Urinary bladder (tissue), 4 donors: Measurements from ENCODE around the gene CNOT6. TPM values are rescaled to one million over a fixed set of nuclear protein-coding genes. Genes with fewer than 3 reads are reported as not detected.
A peak's percentile ranks its signal among the peaks of the same experiment; 100 is the strongest.
"Not testable (repeated sequence)": the region's sequence is repeated elsewhere in the genome, so short reads cannot be mapped to it uniquely, and the experiment has no call there.

Experiments used
- DNase-seq: peaks from one replicate; pipeline ENCODE4 v3.0.0-alpha.2; 2015; ENCODE audit errors: extremely low spot score
- H3K27ac ChIP-seq: one replicate; pipeline ENCODE4 v1.5.1; 2013; ENCODE audit warnings: low read depth, mild to moderate bottlenecking, moderate library complexity
- H3K36me3 ChIP-seq: one replicate; pipeline ENCODE4 v1.6.1; 2013; ENCODE audit warnings: mild to moderate bottlenecking, moderate library complexity; ENCODE audit not compliant: insufficient read depth
- H3K4me1 ChIP-seq: one replicate; pipeline ENCODE4 v1.6.1; 2013; ENCODE audit warnings: mild to moderate bottlenecking, moderate library complexity; ENCODE audit not compliant: insufficient read depth
- H3K4me3 ChIP-seq: one replicate; pipeline ENCODE4 v1.5.1; 2013; ENCODE audit warnings: low read depth, low read length
- WGBS: extraction: QIAGEN DNeasy Blood & Tissue Kit; methylation state at CpG from one replicate; pipeline ENCODE4 v1.1.7; 2013; 5-methylcytosine and 5-hydroxymethylcytosine counted together
- polyA plus RNA-seq: library from polyadenylated mRNA; stranded (reverse); fragments of 200-250 nt; gene quantifications from one replicate; pipeline ENCODE4 v1.2.3, GENCODE V29; 2013
- total RNA-seq: library from RNA; depleted of rRNA; stranded (reverse); fragments of >200 nt; gene quantifications from one replicate; pipeline ENCODE4 v1.2.3, GENCODE V29; 2014
- donor health status: healthy with polysubstance abuse.
- donor health status: healthy.

CNOT6 gene
- total RNA-seq (35.4 TPM), polyA plus RNA-seq (9.4 TPM)

GRCh38 chr5:180494060-180494509 is at the start of gene CNOT6:
TSS of gene CNOT6 (plus strand) at chr5:180494379. CDS start at chr5:180529277, 34,898 bp downstream.
- no peaks in the 10 kb centered on the region for H3K36me3 ChIP-seq
- peak; percentile 45 for DNase-seq
- H3K4me1 ChIP-seq: no peaks in the 10 kb centered on the region
- H3K4me3 ChIP-seq: peak within 1 kb of the TSS; percentile 99
- H3K27ac ChIP-seq: peak within 1 kb of the TSS; percentile 96
- under 1% methylated on average over 56 of the region's 56 CpGs for WGBS

- H3K4me3 ChIP-seq: no peak overlapping the region
- no peak overlapping the region for H3K27ac ChIP-seq
- WGBS: 83% methylated on average over 2 of the region's 2 CpGs
- no peaks in the 10 kb centered on the region for H3K36me3 ChIP-seq
- H3K4me1 ChIP-seq: no peaks in the 10 kb centered on the region
- no peak for DNase-seq
These were observed 39.4 kb upstream of the CNOT6 start for GRCh38 chr5:180454752-180455151.

DNA sequence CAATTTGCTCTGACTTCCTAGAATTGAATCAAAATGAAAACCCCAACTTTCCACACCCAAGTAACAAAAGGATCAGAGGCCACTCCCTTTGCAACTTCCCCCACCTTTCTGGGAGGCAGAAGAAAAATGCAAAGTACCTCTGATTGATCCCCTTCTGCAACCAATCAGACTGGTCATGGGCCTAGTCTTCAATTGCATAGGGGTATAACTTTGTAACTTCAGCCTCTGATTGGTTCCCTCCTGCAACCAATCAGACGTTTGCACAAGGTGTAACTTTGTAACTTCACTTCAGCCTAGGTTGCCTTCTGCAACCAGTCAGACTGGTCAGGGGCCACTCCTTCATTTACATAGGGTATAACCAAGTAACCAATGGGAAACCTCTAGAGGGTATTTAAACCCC is 38.3 kb upstream of the CNOT6 start:
- H3K36me3 ChIP-seq: no peaks in the 10 kb centered on the region
- no peaks in the 10 kb centered on the region for H3K4me1 ChIP-seq
- no peak overlapping the region for H3K4me3 ChIP-seq
- 59% methylated on average over 1 of the region's 1 CpG for WGBS
- DNase-seq: no peak
- H3K27ac ChIP-seq: no peak overlapping the region

- H3K36me3 ChIP-seq: no peaks in the 10 kb centered on the region
- no peak overlapping the region for H3K27ac ChIP-seq
- no peak overlapping the region for H3K4me3 ChIP-seq
- WGBS: 56% methylated on average over 3 of the region's 3 CpGs
- no peak for DNase-seq
- no peaks in the 10 kb centered on the region for H3K4me1 ChIP-seq
These were observed 37.4 kb upstream of the CNOT6 start for GRCh38 chr5:180456792-180457191.

DNA sequence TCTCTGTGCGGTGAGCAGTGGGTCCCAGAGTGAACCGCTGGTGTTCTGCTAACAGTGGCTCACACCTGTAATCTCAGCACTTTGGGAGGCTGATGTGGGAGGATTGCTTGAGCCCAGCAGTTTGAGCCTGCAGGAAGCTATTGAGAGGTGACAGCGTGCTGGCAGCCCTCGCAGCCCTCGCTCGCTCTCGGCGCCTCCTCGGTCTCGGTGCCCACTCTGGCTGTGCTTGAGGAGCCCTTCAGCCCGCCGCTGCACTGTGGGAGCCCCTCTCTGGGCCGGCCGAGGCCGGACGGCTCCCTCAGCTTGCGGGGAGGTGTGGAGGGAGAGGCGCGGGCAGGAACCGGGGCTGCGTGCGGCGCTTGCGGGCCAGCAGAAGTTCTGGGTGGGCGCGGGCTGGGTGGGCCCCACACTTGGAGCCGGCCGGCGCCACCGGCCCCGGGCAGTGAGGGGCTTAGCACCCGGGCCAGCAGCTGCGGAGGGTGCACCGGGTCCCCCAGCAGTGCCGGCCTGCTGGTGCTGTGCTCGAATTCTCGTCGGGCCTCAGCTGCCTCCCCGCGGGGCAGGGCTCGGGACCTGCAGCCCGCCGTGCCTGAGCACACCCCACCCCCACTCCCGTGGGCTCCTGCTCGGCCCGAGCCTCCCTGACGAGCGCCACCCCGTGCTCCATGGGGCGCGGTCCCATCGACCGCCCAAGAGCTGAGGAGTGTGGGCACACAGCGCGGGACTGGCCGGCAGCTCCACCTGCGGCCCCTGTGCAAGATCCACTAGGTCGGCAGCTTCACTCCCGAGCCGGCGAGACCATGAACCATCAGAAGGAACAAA is 35.1 kb upstream of the CNOT6 start:
- not testable (repeated sequence) for DNase-seq, H3K36me3 ChIP-seq, H3K4me3 ChIP-seq, H3K27ac ChIP-seq, H3K4me1 ChIP-seq
- WGBS: 98% methylated on average over 61 of the region's 61 CpGs

- not testable (repeated sequence) for DNase-seq, H3K4me1 ChIP-seq, H3K27ac ChIP-seq, H3K4me3 ChIP-seq, H3K36me3 ChIP-seq
- WGBS: 95% methylated on average over 14 of the region's 14 CpGs
These were observed 34.5 kb upstream of the CNOT6 start for GRCh38 chr5:180459674-180460142.

DNA sequence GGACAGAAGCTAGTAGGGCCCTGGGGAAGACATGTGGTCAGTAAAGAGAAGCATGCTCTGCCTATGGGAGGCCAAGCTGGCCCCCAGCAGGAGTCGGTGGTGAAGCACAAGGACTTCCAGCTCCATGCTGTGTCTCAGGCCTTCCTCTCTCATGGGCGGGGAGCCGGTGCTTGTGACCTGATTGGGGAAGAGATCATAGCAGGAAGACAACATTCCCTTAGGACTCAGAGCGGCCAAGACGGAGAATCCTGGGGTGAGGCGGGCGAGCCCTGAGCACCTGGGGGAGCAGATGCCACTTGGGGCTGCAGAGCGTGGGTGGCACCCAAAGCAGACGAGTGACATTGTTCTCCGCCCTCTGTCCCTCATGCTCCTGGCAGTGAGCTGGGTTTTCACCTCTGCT is 33.3 kb upstream of the CNOT6 start:
- H3K4me3 ChIP-seq: no peak overlapping the region
- no peak for DNase-seq
- H3K4me1 ChIP-seq: no peaks in the 10 kb centered on the region
- no peak overlapping the region for H3K27ac ChIP-seq
- WGBS: 93% methylated on average over 10 of the region's 10 CpGs
- no peaks in the 10 kb centered on the region for H3K36me3 ChIP-seq

DNA sequence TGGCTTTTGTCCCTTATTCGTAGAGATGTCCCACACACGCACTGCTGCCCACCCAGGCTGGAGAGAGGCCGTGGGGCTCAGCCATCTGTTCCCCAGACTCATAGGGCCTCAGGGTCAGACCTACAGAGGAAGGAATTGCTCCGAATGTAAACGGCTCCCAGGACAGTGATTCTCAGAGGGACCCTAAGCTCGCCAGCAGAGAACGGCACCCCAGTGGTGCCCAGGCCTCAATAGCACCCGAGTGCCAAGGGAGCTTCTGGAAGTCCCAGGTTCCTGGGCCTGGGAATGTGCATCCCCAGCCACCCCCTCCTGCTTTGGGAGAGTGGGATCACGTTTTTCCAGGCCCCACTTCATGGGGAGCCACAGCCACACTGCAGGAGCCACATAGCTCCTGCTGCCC is 32.9 kb upstream of the CNOT6 start:
- Histone ChIP-seq H3K36me3 (no peaks in the 10 kb centered on the region), H3K4me1 (no peaks in the 10 kb centered on the region), H3K4me3 (no peak overlapping the region), H3K27ac (no peak overlapping the region)
- no peak for DNase-seq
- WGBS: 76% methylated on average over 9 of the region's 9 CpGs

DNA sequence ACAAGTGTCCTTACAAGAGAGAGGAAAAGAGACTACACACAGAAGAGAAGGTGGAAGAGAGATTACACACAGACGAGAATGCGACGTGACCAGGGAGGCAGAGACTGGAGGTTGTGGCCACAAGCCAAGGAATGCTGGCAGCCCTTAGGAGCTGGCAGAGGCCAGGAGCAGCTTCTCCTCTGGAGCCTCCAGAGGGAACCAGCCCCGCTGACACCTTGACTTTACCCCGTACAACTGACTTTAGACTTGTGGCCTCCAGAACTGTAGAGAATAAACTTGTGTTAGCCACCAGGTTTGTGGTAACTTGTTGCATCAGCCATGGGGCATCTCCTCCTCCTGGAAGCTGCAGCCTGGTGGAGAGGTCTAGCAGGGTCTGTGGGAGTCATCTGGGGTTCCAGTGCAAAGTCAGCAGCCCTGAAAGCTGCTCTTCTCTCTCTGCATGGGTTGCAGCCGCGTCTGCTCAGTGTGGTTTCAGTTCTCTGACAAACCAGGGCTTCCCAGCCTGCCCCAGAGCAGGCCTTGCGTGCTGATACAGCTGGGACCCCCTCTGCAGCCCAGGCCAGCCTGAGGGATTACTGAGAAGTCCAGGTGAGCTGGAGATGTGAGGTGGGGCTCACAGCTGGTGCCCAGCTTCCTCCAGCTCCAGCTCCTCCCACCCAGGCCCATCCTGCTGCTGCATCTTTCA is 30.8 kb upstream of the CNOT6 start:
- DNase-seq: no peak
- Histone ChIP-seq H3K36me3 (no peaks in the 10 kb centered on the region), H3K4me3 (no peak overlapping the region), H3K27ac (no peak overlapping the region), H3K4me1 (no peaks in the 10 kb centered on the region)
- 71% methylated on average over 8 of the region's 8 CpGs for WGBS

- Histone ChIP-seq H3K4me3 (no peak overlapping the region), H3K36me3 (no peaks in the 10 kb centered on the region), H3K4me1 (no peaks in the 10 kb centered on the region), H3K27ac (no peak overlapping the region)
- 73% methylated on average over 13 of the region's 13 CpGs for WGBS
- no peak for DNase-seq
These were observed 30.1 kb upstream of the CNOT6 start for GRCh38 chr5:180463916-180464602.

GRCh38 chr5:180464603-180464970 is 29.6 kb upstream of the CNOT6 start:
- no peak for DNase-seq
- 49% methylated on average over 5 of the region's 5 CpGs for WGBS
- H3K4me1 ChIP-seq: no peaks in the 10 kb centered on the region
- H3K36me3 ChIP-seq: no peaks in the 10 kb centered on the region
- no peak overlapping the region for H3K4me3 ChIP-seq
- no peak overlapping the region for H3K27ac ChIP-seq

GRCh38 chr5:180465052-180465451 is 29.1 kb upstream of the CNOT6 start:
- H3K27ac ChIP-seq, H3K4me1 ChIP-seq, H3K36me3 ChIP-seq, DNase-seq, H3K4me3 ChIP-seq: not testable (repeated sequence)
- 89% methylated on average over 4 of the region's 4 CpGs for WGBS

DNA sequence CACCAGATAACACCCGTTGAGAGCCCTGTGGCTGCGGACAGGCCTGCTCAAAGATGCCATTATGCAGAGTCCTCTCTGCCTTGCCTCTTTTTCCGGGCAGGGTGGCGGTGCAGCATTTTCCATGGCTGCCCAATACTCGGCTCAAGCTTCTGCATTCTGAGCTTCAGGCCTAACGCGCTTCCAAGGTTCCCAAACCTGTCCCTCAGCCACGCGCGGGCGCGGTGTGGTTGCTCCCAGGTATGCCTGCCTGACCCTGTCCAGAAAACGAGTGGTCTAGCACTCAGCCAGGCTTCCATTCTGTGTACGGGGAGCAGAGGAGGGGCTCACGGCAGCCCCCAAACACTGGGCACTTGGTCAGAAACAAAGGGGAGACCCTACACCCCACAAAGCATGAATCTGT is 27.9 kb upstream of the CNOT6 start:
- no peak for DNase-seq
- H3K4me3 ChIP-seq: no peak overlapping the region
- H3K27ac ChIP-seq: no peak overlapping the region
- WGBS: 90% methylated on average over 15 of the region's 15 CpGs
- H3K4me1 ChIP-seq: no peaks in the 10 kb centered on the region
- no peaks in the 10 kb centered on the region for H3K36me3 ChIP-seq
